HepG2 (cell line): ENCODE data around the gene CLCA1.

Experiments used
- ARID2 ChIP-seq: sonication (generic); formaldehyde crosslinking; IDR thresholded peaks from 2 replicates; pipeline ENCODE4 v1.8.1; 2022; ENCODE audit warnings: mild to moderate bottlenecking, missing genetic modification reagents, borderline replicate concordance
- DNMT3B ChIP-seq: conservative IDR thresholded peaks from 2 replicates; pipeline ENCODE4 v1.6.1; 2016; ENCODE audit warnings: missing biosample characterization, control low read depth
- SIN3A ChIP-seq: IDR thresholded peaks from 2 replicates; pipeline ENCODE4 v1.6.1; 2011; ENCODE audit warnings: low read depth, mild to moderate bottlenecking, control low read depth, low read length, borderline replicate concordance
- U2AF1 ChIP-seq: fragments of 200-400 bp; formaldehyde crosslinking; optimal IDR thresholded peaks from 2 replicates; pipeline ENCODE3; 2017; ENCODE audit warnings: mild to moderate bottlenecking, low read depth, low read length
- ZNF543 ChIP-seq: sonication (generic); formaldehyde crosslinking; IDR thresholded peaks from 2 replicates; pipeline ENCODE4 v1.4.0; 2020; ENCODE audit warnings: mild to moderate bottlenecking, missing genetic modification reagents
- TF ChIP-seq, protein P1 (sequence below): sonication (generic); formaldehyde crosslinking; IDR thresholded peaks from 2 replicates; pipeline ENCODE4 v1.8.1; 2023; ENCODE audit warnings: mild to moderate bottlenecking, inconsistent platforms, moderate library complexity, missing genetic modification reagents, borderline replicate concordance

DNA sequence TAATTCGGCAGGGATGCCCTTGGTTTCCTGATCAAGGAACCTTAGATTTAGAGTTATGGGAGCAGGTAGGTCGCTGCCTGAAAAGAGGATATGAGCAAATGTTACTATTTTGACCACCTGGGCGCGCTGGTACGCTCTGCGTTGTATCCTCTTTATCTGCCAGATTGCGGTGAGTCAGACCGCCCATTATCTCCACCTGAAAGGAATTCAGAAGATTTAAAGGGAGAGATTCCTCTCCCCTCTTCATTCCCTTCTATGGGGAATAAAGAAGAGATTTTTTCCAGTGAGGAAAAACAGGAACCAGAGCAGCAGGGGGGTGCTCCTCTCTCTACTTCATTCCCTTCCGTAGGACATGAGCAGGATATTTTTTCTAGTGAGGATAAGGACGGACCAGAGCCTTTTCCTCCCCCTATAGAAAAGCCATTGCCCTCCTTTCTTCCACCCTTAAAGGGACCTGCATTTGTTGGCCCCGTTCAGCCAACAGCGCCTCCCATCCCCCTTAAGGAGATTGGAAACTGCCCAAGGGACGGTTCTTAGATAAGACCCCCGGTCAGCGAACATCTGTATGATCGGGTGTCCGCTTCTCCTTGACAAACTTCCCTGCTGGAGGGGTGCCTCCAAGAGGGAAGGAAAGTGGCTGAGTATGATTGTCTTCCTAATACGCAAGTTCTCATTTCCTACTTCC is 34.1 kb downstream of the CLCA1 start:
- TF ChIP-seq, protein P1, sequence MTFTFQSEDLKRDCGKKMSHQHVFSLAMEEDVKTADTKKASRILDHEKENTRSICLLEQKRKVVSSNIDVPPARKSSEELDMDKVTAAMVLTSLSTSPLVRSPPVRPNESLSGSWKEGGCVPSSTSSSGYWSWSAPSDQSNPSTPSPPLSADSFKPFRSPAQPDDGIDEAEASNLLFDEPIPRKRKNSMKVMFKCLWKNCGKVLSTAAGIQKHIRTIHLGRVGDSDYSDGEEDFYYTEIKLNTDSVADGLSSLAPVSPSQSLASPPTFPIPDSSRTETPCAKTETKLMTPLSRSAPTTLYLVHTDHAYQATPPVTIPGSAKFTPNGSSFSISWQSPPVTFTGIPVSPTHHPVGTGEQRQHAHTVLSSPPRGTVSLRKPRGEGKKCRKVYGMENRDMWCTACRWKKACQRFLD (CRISPR knock-in tag): no peak
- no peak for TF ChIP-seq ZNF543 (CRISPR knock-in tag)
- no peak for TF ChIP-seq SIN3A
- no peak for TF ChIP-seq ARID2 (CRISPR knock-in tag)
- no peak for TF ChIP-seq DNMT3B (CRISPR knock-in tag)
- TF ChIP-seq U2AF1: no peak
